HG03558 (cell line): ENCODE data around the gene ATP8B4.

Source experiments
- ATAC-seq: cut with Tn5 transposase; IDR thresholded peaks from one replicate; pipeline ENCODE4 v1.9.1; 2021; ENCODE audit warnings: moderate number of reproducible peaks; ENCODE audit not compliant: unreplicated experiment; ENCODE audit errors: extremely low read depth

Gene ATP8B4

GRCh38 chr15:50044406-50044805 lies 74.6 kb downstream of the ATP8B4 start:
- ATAC-seq, result no peak

DNA sequence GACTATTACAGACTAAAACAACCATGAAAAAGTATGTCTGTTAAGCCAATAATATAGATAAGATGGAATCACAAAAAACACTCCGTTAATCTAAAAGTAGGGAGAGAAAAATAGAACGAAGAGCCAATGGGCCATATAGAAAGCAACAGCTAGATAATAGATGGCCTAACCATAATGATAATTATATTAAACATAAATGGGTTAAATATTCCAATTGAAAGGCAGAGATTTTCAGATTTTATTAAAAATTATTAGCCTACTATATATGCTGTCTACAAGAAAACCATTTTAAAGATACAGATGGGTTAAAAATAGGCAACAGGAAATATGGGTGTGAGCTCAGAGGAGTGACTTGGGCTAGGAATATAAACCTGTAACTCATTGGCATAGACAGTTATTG lies 76.3 kb downstream of the ATP8B4 start:
- ATAC-seq, result no peak

DNA sequence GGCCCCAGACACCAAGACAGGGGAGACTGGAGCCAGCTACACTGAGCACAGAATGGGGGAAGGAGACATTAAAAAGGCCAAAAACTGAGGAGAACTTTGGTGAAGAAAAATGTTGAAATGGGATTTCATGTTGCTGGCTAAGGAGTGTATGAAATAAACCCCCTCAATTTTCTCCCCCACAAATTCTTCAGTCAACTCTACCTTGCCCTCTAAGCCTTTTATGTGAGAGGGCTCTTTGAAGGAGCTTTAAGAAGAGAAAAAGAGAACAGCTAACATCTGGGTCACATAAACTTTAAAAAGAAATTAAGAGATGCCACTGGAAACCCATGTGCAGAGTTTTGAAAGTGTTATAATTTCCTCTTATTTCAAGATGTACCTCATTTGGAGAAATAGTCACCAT lies 88.6 kb downstream of the ATP8B4 start:
- no peak for ATAC-seq

- ATAC-seq, result no peak
These were observed 90.7 kb downstream of the ATP8B4 start for GRCh38 chr15:50028326-50028725.

- ATAC-seq, result no peak
These were observed 94.8 kb downstream of the ATP8B4 start for GRCh38 chr15:50024281-50024680.

DNA sequence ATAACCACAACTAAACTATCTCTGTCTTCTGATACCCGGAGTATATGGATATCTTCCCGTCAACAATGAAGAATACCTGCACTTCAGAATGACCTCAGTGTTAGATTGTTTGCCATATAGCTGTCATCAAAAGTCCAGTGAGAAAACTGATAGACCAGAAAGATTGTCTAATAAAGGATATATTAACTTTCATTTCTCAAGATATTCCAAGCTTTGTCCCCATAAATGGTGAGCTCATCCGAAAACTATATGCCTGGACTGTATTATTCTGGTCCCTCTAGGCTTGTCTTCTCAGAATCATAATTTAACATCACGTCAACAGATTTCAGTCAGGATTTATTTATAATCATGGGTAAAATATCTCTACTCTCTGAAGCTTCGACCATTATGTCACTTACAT lies 100.5 kb downstream of the ATP8B4 start:
- ATAC-seq, result no peak

DNA sequence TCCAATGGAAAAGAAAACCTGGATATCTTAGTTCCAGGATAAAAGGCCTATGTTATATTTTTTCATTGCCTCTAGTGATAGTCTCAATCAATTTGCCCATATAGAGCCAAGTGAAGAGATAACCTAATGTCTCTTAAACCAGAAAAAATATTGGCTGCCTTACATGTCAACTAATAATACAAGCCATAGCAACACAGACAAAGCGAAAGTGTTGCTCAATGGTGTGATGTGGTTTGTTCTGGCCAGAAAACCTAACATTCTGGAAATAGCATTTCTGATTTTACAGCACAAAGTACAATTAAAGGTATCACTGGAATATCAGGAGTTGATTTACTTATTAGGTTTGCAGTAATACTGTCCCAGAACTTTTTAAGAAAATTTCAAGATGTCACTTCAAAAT lies 101.5 kb downstream of the ATP8B4 start:
- ATAC-seq, result no peak

GRCh38 chr15:50016951-50017350 lies 102.1 kb downstream of the ATP8B4 start:
- ATAC-seq, result no peak

- no peak for ATAC-seq
These were observed 106.2 kb downstream of the ATP8B4 start for GRCh38 chr15:50012790-50013189.

DNA sequence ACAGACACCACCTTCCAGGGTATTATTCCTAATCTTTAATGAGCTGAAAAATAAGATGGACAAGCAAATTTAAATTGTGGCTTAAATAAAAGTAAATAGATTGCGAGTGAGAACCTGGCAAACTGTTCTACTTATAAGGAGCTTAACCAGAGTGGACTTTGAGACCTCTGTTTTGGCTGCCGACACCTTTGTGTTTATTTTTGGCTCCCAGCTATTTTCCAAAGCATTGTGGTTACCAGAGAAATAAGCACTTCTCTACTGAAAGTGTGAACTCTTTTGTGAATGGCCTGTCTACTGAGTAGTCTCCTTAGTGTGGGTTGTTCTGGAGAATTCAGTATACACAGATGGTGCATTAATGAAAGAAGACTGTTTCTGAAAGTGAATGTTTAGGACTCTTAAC lies 109.4 kb downstream of the ATP8B4 start:
- no peak for ATAC-seq

DNA sequence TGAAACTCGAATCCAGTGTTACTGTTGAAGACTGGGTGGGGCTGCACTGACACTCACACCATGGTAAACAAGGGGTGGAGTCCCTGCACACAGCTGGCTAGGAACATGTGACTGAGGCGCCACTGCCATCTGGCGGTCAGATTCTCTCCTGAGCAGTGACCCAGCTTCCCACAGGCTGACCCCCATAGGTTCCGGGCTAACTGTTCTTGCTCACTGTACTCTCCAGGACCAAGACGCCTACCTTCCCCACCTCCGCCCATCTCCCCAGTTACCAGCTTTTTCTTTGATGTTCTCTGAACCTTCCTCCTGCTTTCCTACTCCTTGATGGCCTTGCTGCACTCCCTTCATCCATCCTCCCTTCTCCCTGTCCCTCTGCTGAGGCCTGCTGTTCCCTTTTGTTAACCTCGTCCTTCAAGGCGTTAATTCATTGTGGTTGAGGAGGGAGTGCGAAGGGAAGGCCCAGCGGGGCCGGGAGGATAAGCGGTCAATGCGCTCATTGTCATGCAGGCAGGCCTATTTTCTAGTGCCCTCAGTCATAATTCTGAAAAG lies 115.2 kb downstream of the ATP8B4 start:
- ATAC-seq, result peak; percentile 95

DNA sequence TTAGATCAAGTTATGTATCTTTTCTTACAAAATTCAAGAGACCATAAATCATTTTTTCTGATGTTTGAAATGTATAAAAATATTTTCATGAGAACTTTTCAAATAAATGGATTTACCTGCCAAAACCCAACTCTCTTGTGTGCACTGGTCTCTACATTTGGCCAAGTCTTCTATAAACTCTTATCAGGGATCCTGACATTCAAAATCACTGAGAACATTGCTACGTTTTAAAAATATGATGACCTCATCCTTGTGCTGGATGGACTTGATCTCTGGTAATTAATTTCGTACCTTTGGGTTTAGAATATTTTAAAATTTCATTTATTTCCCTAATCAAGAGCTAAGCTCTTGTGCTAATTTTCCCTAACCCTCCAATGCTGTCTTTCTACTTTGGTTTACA lies 127.4 kb downstream of the ATP8B4 start:
- no peak for ATAC-seq

DNA sequence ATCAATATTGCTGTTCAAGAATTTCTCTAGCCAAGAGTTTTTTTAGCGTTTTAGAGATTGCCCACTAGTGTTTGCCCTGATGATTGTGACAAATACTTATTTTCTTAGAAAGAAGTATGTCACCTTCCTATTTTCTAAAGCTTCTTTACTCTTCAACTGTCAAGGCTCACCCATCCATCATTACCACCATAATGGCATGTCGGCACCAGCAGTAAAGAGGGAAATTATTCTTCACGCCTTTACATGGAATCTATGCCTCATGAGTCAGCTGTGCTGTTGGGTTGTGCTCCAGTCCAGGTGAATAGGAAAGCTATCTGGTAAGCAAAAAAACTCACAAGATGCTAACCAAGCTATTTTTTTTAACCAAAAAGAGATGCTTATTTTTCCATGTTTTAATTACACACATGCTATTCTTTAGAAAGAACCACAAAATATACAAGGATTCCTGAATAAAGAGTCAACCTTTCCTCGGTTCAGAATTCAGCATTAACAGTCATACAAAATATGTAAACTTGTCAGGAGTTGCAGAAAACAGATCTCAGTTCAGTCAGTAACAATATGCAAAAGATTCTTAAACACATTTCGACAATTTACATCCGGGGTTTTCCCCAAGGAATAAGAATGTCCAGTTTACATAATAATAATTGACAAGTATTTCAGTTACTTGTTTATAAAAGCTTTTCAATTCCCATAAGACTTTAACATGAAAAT lies 128.0 kb downstream of the ATP8B4 start:
- ATAC-seq, result no peak

DNA sequence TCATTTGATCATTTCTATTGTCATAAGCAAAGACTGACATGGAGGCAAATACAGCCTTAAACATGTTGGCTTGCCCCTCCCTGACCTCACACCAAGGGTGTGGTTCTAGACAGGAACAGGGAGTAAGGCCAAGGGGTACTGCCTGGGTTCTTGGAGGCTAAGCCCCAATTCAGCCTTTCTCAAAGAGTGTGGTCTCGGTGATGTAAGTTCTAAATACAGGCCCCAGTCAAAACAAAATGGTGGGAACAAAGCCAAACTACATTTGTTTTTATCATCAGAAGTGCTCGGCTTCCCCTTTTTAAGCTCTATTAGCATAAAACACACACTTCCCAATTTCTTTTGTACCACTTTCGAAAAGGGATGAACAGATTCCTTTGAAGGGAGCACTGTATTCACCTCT lies 129.5 kb downstream of the ATP8B4 start:
- no peak for ATAC-seq

DNA sequence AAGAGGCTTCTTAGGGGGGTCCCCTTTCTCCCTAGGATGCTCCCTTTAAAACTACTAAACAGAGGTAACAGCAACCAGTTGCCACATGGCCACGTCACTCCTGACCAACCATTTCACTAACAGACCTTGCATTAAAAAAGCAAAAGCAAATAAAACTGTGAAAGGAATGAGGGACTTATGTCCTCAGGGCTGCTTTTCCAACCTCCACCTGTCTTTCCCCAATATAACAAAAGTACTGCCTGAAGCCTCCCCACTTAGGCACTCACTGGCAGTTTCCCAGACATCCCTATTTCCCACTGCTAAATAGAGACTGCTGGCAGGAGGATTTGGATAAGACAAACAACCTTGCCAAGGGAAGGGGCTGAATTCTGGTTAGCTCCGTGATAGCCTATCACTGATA lies 130.3 kb downstream of the ATP8B4 start:
- ATAC-seq, result no peak

- no peak for ATAC-seq
These were observed 131.1 kb downstream of the ATP8B4 start for GRCh38 chr15:49987896-49988295.

- no peak for ATAC-seq
These were observed 131.7 kb downstream of the ATP8B4 start for GRCh38 chr15:49987198-49987785.

- ATAC-seq, result no peak
These were observed 132.7 kb downstream of the ATP8B4 start for GRCh38 chr15:49986326-49986725.

GRCh38 chr15:49985463-49985862 lies 133.6 kb downstream of the ATP8B4 start:
- no peak for ATAC-seq

GRCh38 chr15:49984436-49984835 lies 134.6 kb downstream of the ATP8B4 start:
- ATAC-seq, result no peak

DNA sequence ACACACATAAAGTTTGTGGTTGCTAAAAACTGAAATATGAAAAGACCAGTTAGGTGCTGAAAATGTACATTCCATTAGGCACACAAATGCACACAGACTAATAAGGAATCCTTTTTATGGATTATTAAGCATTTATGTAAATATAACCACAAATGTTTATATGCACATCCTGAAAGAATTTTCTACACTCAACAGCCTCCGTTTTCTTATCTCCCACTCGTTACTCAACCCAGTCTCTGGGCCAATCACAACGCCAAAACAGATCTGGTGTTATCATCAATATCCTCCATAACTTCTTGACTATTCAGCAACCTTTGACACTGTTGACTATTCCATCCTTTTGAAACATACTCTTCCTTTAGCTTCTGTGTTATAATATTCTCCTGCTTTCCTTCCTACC lies 136.4 kb downstream of the ATP8B4 start:
- no peak for ATAC-seq
